GM19324 (cell line): ENCODE results near the gene LIPC.

Experiments used
- ATAC-seq: cut with Tn5 transposase; IDR thresholded peaks from one replicate; pipeline ENCODE4 v1.9.1; 2021; ENCODE audit warnings: mild to moderate bottlenecking, moderate library complexity; ENCODE audit not compliant: unreplicated experiment, low FRiP score

LIPC gene

DNA sequence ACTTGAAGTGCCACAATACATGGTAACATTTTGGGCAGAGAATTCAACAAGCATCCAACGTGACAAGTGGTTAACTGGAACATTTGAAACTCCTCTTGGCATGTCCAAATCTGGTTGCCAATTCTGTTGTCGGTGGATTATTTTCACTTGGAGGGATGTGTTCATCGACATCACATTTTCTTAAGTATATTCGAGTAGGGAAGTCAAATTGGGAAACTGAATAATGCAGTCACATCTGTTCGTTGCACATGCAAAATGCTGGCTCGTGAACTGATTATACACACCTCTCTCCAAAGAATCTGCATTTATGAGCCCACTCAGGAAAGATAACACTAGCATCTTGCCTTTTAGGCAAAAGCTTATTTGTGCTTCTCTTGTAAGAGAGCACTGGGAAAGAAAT lies 139.7 kb downstream of the LIPC start:
- no peak for ATAC-seq

GRCh38 chr15:58572521-58572920 lies 140.7 kb downstream of the LIPC start:
- no peak for ATAC-seq

DNA sequence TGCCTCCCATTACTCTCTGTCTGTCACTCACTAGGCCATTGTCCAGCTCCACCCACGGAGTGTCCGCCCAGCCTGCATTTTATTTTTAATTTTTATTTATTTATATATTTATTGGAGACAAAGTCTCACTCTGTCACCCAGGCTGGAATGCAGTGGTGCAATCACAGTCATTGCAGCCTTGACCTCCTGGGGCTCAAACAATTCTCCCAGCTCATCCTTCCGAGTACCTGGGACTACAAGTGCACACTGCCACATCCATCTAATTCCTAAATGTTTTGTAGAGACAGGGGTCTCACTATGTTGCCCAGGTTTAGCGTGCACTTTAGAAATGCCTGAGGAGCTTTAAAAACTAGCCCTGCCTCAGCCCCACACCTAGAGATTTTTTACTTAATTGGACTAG lies 141.5 kb downstream of the LIPC start:
- no peak for ATAC-seq

GRCh38 chr15:58574631-58575030 lies 142.8 kb downstream of the LIPC start:
- ATAC-seq = no peak

GRCh38 chr15:58575045-58575786 lies 143.4 kb downstream of the LIPC start:
- ATAC-seq = no peak

- ATAC-seq = no peak
Measured at GRCh38 chr15:58576657-58577056, 144.9 kb downstream of the LIPC start.

GRCh38 chr15:58582160-58582559 lies 150.4 kb downstream of the LIPC start:
- ATAC-seq = no peak

- ATAC-seq = no peak
Measured at GRCh38 chr15:58583171-58583908, 151.5 kb downstream of the LIPC start.

- ATAC-seq = no peak
Measured at GRCh38 chr15:58584789-58585461, 153.1 kb downstream of the LIPC start.

DNA sequence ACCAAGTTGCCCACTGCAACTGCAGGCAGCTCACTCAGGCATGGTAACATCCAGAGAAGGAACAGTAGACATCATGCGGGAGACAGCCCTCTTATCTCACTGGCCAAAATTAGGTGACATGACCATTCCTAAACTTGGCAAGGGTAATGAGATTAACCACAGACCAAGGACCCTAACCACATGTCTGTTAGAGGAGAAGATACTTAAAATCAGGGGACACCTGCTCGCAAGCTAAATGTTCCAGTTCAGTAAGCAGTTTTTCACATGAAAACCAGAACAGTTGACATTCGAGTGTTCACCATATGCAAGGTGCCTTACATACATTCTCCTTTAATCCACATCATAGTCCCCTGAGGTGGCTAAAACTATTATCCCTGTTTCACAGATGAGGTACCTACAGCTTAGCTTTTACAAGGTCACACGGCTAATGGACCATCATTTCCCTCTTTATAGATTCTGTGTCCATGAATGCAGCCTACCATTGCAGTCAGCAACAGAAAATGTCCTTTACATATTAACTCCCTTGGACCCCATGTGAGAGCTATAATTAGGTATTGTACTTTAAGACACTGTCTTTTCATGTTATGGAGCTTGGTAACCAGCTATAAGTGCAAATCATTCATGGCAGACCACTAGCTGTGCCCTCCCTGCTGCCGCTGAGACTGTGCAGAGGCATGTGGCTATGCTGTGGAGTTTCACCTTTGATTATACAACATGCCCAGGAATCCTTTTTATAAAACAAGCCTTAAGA lies 154.1 kb downstream of the LIPC start:
- ATAC-seq = no peak

DNA sequence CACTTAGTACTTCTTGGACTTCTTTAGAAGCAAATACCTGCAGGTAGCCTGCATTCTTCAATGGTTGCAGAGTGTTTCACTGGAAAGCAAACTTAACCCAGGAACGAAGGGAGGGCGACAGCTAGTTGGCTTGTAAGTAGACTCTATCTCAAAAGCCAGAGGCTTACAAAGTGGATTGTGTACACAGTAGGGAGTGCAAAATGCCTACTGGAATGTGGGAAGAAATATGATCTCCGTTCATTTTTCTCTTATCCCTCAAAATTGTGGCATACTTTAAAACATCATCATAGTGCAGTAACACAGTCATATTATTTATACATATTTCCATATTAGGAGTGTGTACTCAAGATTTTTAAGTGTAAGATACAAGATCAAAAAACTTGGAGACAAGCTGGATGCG lies 155.7 kb downstream of the LIPC start:
- ATAC-seq = no peak

- ATAC-seq = no peak
Measured at GRCh38 chr15:58588096-58588495, 156.3 kb downstream of the LIPC start.

- ATAC-seq = no peak
Measured at GRCh38 chr15:58589047-58589446, 157.3 kb downstream of the LIPC start.

- ATAC-seq = no peak
Measured at GRCh38 chr15:58590236-58590635, 158.4 kb downstream of the LIPC start.

DNA sequence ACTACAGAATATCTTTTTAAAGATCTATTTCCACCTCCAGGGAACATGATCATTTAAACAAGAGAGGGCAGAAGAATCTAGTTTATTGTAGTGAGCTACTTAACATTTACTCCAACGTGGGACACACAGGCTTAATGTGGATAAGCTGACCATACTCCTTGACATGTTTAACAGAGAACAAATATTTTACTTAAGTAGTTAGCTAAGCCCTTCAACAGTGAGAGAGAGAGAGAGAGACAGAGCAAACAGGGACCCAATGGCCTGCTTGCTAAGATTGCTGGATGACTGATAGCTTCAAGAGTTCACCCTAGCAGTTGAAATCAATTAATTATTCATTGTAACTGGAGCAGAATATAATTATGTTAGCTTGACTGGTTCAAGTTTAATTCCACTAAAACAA lies 159.1 kb downstream of the LIPC start:
- no peak for ATAC-seq

DNA sequence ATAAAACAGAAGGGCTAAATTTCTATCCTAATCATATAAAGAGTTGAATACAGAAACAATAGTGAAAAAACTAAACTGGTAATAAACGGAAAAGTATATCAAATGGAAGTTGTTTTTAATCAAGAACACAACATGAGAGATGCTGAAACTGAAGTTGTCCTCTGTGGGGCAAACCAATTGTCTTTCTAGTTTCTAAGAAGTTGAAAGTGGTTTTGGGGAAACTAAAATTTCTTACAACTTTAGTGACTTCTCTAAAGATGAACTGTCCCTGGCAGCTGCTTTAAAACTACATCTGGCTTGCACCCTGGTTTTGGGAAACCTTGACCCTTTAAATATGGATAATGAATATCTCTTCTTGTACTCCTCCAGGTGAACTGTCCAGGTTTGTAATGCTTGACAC lies 162.1 kb downstream of the LIPC start:
- no peak for ATAC-seq

DNA sequence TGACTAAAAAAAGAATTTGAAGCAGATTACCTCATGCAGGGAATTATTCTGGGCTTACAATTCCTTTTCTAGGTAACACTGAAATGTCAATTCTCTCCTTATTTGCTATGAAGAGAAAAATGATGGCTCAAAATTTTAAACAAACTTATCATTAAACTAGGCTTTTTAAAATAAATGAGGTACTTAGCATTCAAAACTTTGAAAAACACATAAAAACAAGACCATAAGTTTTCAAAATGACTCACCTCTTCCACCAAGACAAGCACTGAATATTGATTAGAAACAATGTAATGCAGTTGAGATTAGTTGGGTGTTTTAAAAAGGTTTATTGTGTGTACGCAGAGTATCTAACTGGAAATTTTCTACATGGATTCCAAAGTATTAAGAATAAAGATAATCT lies 163.1 kb downstream of the LIPC start:
- ATAC-seq = no peak

- ATAC-seq = no peak
Measured at GRCh38 chr15:58595516-58596263, 163.9 kb downstream of the LIPC start.

- ATAC-seq = no peak
Measured at GRCh38 chr15:58597943-58598828, 166.4 kb downstream of the LIPC start.
